ENCODE results near the gene UGT2B10. TPM values are rescaled to one million over a fixed set of nuclear protein-coding genes. Genes with fewer than 3 reads are reported as not detected.
"Not testable (repeated sequence)": the region's sequence is repeated elsewhere in the genome, so short reads cannot be mapped to it uniquely, and the experiment has no call there.

Gene UGT2B10
- 97.8 and 148 TPM in 2 replicates for total RNA-seq (2016; rRNA removed; fragmentation: Illumina TruSeq; extraction: Trizol)
- total RNA-seq (2016; cell fraction: cytosol; rRNA removed; fragmentation: Illumina TruSeq; extraction: Trizol; ENCODE audit: low read depth) = 15.3 and 17.7 TPM in 2 replicates
- 92.7 and 152 TPM in 2 replicates for total RNA-seq (2016; cell fraction: insoluble cytoplasmic fraction; rRNA removed; fragmentation: Illumina TruSeq; extraction: Trizol)
- total RNA-seq (2016; cell fraction: membrane; rRNA removed; fragmentation: Illumina TruSeq; extraction: Trizol) = 26.7 and 33.6 TPM in 2 replicates
- 153 and 169 TPM in 2 replicates for total RNA-seq (2016; cell fraction: nucleus; rRNA removed; fragmentation: Illumina TruSeq; extraction: Trizol)
- polyA plus RNA-seq (2011; rRNA removed) = 91.0 and 107 TPM in 2 replicates
- polyA plus RNA-seq (2011; cell fraction: cytosol; rRNA removed) = 39.2 and 66.4 TPM in 2 replicates
- 19.4 and 24.1 TPM in 2 replicates for polyA plus RNA-seq (2011; cell fraction: nucleus; rRNA removed)
- 80.3 and 161 TPM in 2 replicates for polyA plus RNA-seq (2012)
- 11.1 and 12.7 TPM in 2 replicates for polyA plus RNA-seq (2016; cell fraction: cytosol; fragmentation: Illumina TruSeq; extraction: Trizol; ENCODE audit: low read depth)
- polyA plus RNA-seq (2016; cell fraction: insoluble cytoplasmic fraction; fragmentation: Illumina TruSeq; extraction: Trizol; ENCODE audit: low read depth) = 69.0 and 73.3 TPM in 2 replicates
- 16.2 and 17.4 TPM in 2 replicates for polyA plus RNA-seq (2016; cell fraction: membrane; fragmentation: Illumina TruSeq; extraction: Trizol; ENCODE audit: low read depth)
- 140 and 147 TPM in 2 replicates for polyA plus RNA-seq (2016; cell fraction: nucleus; fragmentation: Illumina TruSeq; extraction: Trizol; ENCODE audit: insufficient read depth, low read depth)
- 30.3 TPM in 1 of 2 replicates, not detected in the other for polyA minus RNA-seq (2011; rRNA and poly(A)+ RNA removed; ENCODE audit: low replicate concordance)
- polyA minus RNA-seq (2011; cell fraction: cytosol; rRNA and poly(A)+ RNA removed) = 54.0 and 68.5 TPM in 2 replicates
- 109 and 125 TPM in 2 replicates for polyA minus RNA-seq (2011; cell fraction: nucleus; rRNA and poly(A)+ RNA removed)
- percentile 96 among the genes with signal in this experiment for Bru-seq, nascent RNA
- BruChase-seq, experiment 1, labeled RNA remaining after a 6-hour chase = percentile 87 among the genes with signal in this experiment
- BruChase-seq, experiment 2, labeled RNA remaining after a 2-hour chase = percentile 82 among the genes with signal in this experiment
- long read RNA-seq, experiment 1, transcript UGT2B10-201 (6 exons, 1,931 nt) = major isoform, 130 of 148 reads
- long read RNA-seq, experiment 1, partial matches to known transcripts = 12 of 148 reads
- long read RNA-seq, experiment 1, other reads (novel, unspliced or antisense) = 3 of 148 reads
- long read RNA-seq, experiment 2, transcript UGT2B10-201 (6 exons, 1,931 nt) = major isoform, 67 of 126 reads
- long read RNA-seq, experiment 2, partial matches to known transcripts = 44 of 126 reads
- long read RNA-seq, experiment 2, other reads (novel, unspliced or antisense) = 13 of 126 reads

DNA sequence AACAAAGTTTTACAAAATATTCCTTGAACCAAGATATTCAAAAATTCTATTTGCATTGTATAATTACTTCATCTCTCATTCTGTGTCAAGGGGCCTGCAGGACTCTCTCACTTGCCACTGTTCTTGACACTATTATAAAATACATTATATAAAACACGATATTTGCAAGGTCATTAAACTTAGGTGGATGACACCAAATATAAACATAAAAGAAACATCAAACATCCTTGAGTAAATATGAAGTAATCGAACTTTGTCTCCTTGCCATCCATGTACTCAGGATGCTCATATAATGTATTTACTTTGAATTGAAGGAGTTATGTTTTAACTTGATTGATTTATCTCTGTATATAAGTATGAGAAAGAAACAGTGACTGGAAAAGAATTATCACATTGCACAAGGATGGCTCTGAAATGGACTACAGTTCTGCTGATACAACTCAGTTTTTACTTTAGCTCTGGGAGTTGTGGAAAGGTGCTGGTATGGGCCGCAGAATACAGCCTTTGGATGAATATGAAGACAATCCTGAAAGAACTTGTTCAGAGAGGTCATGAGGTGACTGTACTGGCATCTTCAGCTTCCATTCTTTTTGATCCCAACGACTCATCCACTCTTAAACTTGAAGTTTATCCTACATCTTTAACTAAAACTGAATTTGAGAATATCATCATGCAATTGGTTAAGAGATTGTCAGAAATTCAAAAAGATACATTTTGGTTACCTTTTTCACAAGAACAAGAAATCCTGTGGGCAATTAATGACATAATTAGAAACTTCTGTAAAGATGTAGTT, at the start of gene UGT2B10:
UGT2B10 (plus strand) TSS at position 378 of the 793 bp plus-strand sequence; CDS start at position 404, 26 bp downstream.
- Histone ChIP-seq H3K4me1 (ENCODE audit: insufficient read depth, low read length) (peaks cover 71% of the 10 kb centered on the region), H3K9ac (ENCODE audit: insufficient read depth, low read depth, low read length) (peak within 1 kb of the TSS; percentile 82), H3K4me3 (replicated peaks in 1 of 3; ENCODE audit: insufficient read depth in 1 of 3, low read depth in 2 of 3, low read length in 3 of 3) (peak within 1 kb of the TSS; percentile 36 to 65 (median 49)), H3K4me2 (ENCODE audit: low read depth, low read length) (peak within 1 kb of the TSS; percentile 72), H3K27ac (ENCODE audit: extremely low read length, insufficient read depth, low read length) (peak within 1 kb of the TSS; percentile 97)
- in situ Hi-C loops (cut with HindIII; ENCODE audit: extremely low pct_ligation_motif_present, low pct_unique_long_range_greater_than_20kb) (loop anchor here (10.0 kb wide), 1 partner anchor 81 kb away; no protein-coding TSS in a partner anchor), intact Hi-C loops (cut with micrococcal nuclease; ENCODE audit: unreplicated experiment) (loop anchor here (2.0 to 10.0 kb wide), 6 partner anchors 57 to 319 kb away; partner anchors contain the start of gene UGT2A3)
- peak; percentile 83 for DNase-seq (ENCODE audit: low spot score)
- FAIRE-seq; BruUV-seq (replicated peaks); H3K79me2 ChIP-seq (ENCODE audit: insufficient read depth, low read length); H3K36me3 ChIP-seq (replicated peaks in 1 of 2; ENCODE audit: control insufficient read depth in 1 of 2, insufficient read depth in 2 of 2, low read length in 2 of 2); H2AFZ ChIP-seq (ENCODE audit: low read length); H3K27me3 ChIP-seq (ENCODE audit: control insufficient read depth in 1 of 2, insufficient read depth in 2 of 2, low read length in 2 of 2); CTCF ChIA-PET (ENCODE audit: low intra/inter-chr PET ratio, low total read pairs); H3K9me3 ChIP-seq (ENCODE audit: low read length); H4K20me1 ChIP-seq (ENCODE audit: insufficient read depth, low read length): not testable (repeated sequence)
- under 1% methylated on average over 4 of the region's 4 CpGs for WGBS (ENCODE audit: low lambda C conversion rate)
- ATAC-seq = peak; percentile 85
- POLR2A ChIA-PET = interaction anchor here (0.8 to 3.2 kb wide), 15 partner anchors 49 to 317 kb away, joined by 3 to 43 read pairs (median 5); partner anchors contain the start of gene UGT2A3
- TF ChIP-seq RARA (CRISPR knock-in tag; IDR thresholded peaks at IDR 0.05) (peak; percentile 93), MEF2D (CRISPR knock-in tag; IDR thresholded peaks at IDR 0.05) (peak; percentile 88), POLR2A (IDR thresholded peaks at IDR 0.05; ENCODE audit: insufficient read depth in 1 of 2, low read depth in 2 of 2, low read length in 2 of 2) (peak; percentile 79 to 86), FOXK1 (CRISPR knock-in tag; IDR thresholded peaks at IDR 0.05; ENCODE audit: borderline replicate concordance, low read depth) (peak; percentile 89), ATF7-NPFF (CRISPR knock-in tag; IDR thresholded peaks at IDR 0.05; ENCODE audit: low read depth) (peak; percentile 61), TOPORS (CRISPR knock-in tag; IDR thresholded peaks at IDR 0.05) (peak; percentile 75), TBX2 (CRISPR knock-in tag; IDR thresholded peaks at IDR 0.05; ENCODE audit: borderline replicate concordance) (peak; percentile 50; the same call in 1 of the 2 replicates), MED8 (CRISPR knock-in tag; IDR thresholded peaks at IDR 0.05; ENCODE audit: insufficient replicate concordance) (peak; percentile 97), SP5 (CRISPR knock-in tag; IDR thresholded peaks at IDR 0.05; ENCODE audit: borderline replicate concordance, low read depth) (peak; percentile 43; the same call in 1 of the 2 replicates), MED1 (CRISPR knock-in tag; IDR thresholded peaks at IDR 0.05) (peak; percentile 98), STAG1 (CRISPR knock-in tag; IDR thresholded peaks at IDR 0.05) (peak; percentile 37; the same call in 1 of the 2 replicates), KDM6A (CRISPR knock-in tag; IDR thresholded peaks at IDR 0.05; ENCODE audit: low read depth) (peak; percentile 74), TAF1 (CRISPR knock-in tag; IDR thresholded peaks at IDR 0.05) (peak; percentile 75; the same call in 1 of the 2 replicates), ZMYM2 (CRISPR knock-in tag; IDR thresholded peaks at IDR 0.05) (0 out of 2 replicates have a peak, but pooled peaks have one; percentile 56), TEAD3 (CRISPR knock-in tag; optimal IDR thresholded peaks at IDR 0.05; ENCODE audit: borderline replicate concordance) (peak; percentile 69)
- TF ChIP-seq, protein P1, sequence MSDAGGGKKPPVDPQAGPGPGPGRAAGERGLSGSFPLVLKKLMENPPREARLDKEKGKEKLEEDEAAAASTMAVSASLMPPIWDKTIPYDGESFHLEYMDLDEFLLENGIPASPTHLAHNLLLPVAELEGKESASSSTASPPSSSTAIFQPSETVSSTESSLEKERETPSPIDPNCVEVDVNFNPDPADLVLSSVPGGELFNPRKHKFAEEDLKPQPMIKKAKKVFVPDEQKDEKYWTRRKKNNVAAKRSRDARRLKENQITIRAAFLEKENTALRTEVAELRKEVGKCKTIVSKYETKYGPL (CRISPR knock-in tag; IDR thresholded peaks at IDR 0.05) = peak; percentile 74; the same call in 1 of the 2 replicates
